ENCODE results near the gene SLC22A12.
"Not testable (repeated sequence)": the region's sequence is repeated elsewhere in the genome, so short reads cannot be mapped to it uniquely, and the experiment has no call there.

SLC22A12 gene

DNA sequence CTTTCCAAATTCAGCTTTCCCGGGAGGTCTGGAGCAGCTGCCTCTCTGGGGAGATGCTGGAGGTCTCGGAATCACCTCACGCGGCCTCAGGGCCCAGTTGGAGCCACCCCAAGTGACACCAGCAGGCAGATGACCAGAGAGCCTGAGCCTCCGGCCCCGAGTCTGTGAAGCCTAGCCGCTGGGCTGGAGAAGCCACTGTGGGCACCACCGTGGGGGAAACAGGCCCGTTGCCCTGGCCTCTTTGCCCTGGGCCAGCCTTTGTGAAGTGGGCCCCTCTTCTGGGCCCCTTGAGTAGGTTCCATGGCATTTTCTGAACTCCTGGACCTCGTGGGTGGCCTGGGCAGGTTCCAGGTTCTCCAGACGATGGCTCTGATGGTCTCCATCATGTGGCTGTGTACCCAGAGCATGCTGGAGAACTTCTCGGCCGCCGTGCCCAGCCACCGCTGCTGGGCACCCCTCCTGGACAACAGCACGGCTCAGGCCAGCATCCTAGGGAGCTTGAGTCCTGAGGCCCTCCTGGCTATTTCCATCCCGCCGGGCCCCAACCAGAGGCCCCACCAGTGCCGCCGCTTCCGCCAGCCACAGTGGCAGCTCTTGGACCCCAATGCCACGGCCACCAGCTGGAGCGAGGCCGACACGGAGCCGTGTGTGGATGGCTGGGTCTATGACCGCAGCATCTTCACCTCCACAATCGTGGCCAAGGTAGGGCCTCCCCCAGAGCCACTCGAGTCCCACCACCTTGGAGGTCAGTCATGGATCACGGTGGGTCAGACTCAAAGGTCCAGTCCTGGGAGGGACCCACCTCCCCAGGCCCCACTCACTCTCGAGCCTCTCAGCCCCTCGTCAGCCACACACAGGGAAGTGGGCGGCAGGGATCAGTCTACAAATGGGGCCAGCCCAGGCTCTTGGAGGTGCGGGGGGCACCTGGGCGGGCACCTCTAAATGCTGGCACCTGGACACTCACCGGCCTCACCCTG lies 525 bp downstream of the SLC22A12 start:
- FAIRE-seq (no peak), DNase-seq (ENCODE audit: insufficient read length, low spot score) (no peak)
- TF ChIP-seq, protein P1, sequence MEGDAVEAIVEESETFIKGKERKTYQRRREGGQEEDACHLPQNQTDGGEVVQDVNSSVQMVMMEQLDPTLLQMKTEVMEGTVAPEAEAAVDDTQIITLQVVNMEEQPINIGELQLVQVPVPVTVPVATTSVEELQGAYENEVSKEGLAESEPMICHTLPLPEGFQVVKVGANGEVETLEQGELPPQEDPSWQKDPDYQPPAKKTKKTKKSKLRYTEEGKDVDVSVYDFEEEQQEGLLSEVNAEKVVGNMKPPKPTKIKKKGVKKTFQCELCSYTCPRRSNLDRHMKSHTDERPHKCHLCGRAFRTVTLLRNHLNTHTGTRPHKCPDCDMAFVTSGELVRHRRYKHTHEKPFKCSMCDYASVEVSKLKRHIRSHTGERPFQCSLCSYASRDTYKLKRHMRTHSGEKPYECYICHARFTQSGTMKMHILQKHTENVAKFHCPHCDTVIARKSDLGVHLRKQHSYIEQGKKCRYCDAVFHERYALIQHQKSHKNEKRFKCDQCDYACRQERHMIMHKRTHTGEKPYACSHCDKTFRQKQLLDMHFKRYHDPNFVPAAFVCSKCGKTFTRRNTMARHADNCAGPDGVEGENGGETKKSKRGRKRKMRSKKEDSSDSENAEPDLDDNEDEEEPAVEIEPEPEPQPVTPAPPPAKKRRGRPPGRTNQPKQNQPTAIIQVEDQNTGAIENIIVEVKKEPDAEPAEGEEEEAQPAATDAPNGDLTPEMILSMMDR (IDR thresholded peaks at IDR 0.05; ENCODE audit: insufficient read depth, missing control alignments): no peak

DNA sequence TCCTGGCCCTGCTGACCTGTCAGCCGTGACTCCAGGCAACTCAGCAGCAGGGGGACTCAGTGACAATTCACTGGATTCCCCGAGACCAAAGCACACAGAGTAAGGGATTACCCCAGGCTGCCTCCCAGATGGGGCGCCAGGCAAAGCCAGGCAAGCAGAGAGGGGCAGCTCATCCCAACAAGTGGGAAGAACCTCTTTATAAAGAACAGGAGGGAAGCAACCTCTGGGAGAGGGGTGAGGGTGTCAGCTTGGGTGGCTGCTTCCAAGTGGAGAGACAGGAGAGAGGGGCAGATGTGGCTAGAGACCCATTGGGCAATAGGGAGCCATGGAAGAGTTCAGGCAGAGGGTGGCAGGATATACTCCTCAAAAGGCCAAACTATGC lies 1.2 kb downstream of the SLC22A12 start:
- DNase-seq (ENCODE audit: insufficient read length, low spot score) (no peak), FAIRE-seq (no peak)
- TF ChIP-seq, protein P1 (IDR thresholded peaks at IDR 0.05; ENCODE audit: insufficient read depth, missing control alignments): no peak

DNA sequence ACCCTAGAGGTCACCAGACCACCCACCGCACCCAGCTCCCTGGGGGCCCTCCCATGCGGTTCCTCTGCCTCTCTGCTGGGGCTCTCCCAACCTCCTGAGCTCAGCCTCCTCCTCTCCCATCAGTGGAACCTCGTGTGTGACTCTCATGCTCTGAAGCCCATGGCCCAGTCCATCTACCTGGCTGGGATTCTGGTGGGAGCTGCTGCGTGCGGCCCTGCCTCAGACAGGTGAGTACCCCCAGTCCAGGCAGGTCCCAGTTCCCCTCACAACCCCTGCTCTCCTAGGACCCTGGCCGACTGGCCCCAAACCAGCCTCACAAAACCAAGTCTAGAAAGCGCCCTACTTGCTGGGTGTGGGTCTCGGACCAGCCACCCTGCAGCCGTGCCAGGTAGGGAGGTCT lies 1.6 kb downstream of the SLC22A12 start:
- FAIRE-seq: no peak
- TF ChIP-seq, protein P1 (IDR thresholded peaks at IDR 0.05; ENCODE audit: insufficient read depth, missing control alignments): no peak
- DNase-seq (ENCODE audit: insufficient read length, low spot score): no peak

DNA sequence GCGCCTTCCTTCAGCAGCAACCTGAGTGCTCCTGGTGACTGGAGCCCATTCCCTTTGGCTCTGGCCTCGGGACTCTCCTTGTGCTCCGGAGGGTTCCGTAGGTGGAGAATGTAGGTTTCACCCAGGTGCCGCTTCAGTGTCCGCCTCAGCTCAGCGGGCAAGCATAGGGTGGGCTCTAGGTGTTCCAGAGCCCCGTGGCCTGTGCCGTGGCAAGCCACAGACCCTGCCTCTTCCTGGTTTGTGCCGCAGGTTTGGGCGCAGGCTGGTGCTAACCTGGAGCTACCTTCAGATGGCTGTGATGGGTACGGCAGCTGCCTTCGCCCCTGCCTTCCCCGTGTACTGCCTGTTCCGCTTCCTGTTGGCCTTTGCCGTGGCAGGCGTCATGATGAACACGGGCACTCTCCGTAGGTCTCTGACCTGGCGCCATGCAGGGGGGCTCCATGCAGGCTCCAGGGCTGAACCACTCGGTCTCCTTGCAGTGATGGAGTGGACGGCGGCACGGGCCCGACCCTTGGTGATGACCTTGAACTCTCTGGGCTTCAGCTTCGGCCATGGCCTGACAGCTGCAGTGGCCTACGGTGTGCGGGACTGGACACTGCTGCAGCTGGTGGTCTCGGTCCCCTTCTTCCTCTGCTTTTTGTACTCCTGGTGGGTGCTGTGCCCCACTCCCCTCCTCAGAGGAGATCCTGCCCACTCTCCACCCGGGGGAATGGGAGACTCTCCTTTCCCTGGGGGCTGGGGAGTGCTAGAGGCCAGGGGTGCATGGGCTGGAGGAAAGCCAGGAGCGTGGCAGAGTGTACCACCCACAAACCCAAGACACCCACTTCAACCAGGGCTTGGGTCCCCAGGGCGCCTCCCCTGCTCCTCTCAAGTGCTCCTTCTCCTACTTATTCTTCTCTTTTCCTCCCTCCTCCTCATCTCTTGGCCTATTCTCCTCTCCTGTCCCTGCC lies 2.4 kb downstream of the SLC22A12 start:
- FAIRE-seq: no peak
- TF ChIP-seq, protein P1 (IDR thresholded peaks at IDR 0.05; ENCODE audit: insufficient read depth, missing control alignments): no peak
- no peak for DNase-seq (ENCODE audit: insufficient read length, low spot score)

DNA sequence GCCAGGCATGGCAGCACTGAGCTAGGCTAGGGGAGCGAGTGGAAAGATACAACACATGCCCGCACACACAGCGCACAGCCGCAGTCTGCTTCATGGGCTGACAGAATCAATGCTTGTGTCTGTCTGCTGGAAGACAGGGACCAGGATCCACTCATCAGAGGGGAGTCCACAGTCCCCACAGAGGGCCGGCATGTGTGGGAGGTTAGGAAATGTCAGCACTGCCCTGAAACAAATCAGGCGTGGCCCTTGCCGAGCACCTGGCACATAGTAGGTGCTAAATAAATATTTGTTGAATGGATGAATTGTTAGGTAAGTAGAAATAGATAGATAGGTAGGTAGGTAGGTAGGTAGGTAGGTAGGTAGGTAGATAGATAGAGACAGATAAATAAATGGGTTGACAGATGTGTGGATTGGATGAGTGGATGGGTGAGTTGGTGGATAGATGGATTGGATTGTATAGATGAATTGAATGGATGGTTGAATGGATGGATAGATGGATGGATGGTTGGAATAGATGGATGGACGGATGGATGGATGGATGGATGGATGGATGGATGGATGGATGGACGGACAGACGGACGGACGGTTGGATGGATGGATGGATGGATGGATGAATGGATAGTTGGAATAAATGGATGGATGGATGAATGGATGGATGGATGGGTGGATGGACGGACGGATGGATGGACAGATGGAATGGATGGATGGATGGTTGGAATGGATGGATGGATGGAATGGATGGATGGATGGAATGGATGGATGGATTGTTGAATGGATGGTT lies 3.3 kb downstream of the SLC22A12 start:
- TF ChIP-seq, protein P1 (IDR thresholded peaks at IDR 0.05; ENCODE audit: insufficient read depth, missing control alignments): no peak
- DNase-seq (ENCODE audit: insufficient read length, low spot score): no peak
- FAIRE-seq: no peak

GRCh38 chr11:64595922-64596321 lies 4.9 kb downstream of the SLC22A12 start:
- FAIRE-seq; DNase-seq (ENCODE audit: insufficient read length, low spot score): not testable (repeated sequence)

DNA sequence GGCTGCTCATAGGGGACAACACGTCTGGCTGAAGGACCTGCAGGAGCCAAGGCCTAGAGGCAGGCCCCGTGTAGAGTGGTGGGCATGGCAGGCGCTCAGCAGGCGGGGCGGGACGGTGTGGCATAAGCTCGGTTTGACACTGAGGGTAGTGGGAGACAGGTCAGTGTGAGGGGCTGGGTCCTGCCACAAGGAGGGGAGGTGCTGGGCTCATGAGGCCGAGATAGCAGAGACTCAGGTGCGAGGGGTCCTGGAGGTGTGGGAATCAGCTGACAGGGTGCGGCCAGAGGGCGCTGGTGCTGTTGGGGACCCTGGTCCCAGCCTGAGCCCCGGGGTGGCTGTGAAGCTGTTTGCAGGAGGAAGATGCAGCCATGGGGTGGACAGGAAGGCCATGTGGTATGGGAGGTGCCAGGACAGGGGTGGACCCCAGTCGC lies 6.7 kb downstream of the SLC22A12 start:
- DNase-seq (ENCODE audit: insufficient read length, low spot score) (no peak), FAIRE-seq (no peak)
- TF ChIP-seq, protein P1 (IDR thresholded peaks at IDR 0.05; ENCODE audit: insufficient read depth, missing control alignments): no peak
